OCI-LY1 (cell line): ENCODE measurements around the gene NSF.
"Not testable (repeated sequence)": the region's sequence is repeated elsewhere in the genome, so short reads cannot be mapped to it uniquely, and the experiment has no call there.

Source experiments
- EZH2 ChIP-seq: fragments of 200-600 bp; sonication (generic), shearing (Covaris generic); IDR thresholded peaks from 2 replicates; pipeline ENCODE4 v1.8.0; 2017; ENCODE audit warnings: borderline replicate concordance, mixed run types, mild to moderate bottlenecking, antibody characterized with exemption, low read length, moderate library complexity, mixed read lengths
- TF ChIP-seq, protein P1 (sequence below): fragments of 200-600 bp; sonication (generic), shearing (Covaris generic); IDR thresholded peaks from 2 replicates; pipeline ENCODE4 v1.5.1; 2017; ENCODE audit warnings: mild to moderate bottlenecking, antibody characterized with exemption, low read length, moderate library complexity, mixed read lengths

DNA sequence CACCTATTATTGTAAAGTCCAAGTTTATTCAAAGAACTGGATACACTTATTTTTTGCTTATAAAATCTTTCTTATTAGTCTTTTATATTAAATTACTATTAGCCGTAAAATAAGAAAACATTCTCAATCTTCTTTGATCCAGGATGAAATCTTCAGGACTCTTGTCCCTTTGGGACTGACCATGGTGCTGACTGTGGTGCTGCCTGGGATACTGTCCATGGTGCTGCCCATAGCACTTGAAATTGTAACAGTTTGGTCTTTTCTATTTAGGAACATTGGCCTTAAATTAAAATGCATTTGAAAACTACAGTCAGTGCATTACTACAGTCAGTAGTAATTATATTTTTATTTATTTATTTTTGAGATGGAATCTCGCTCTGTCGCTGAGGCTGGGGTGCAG, 41.7 kb downstream of the NSF start:
- TF ChIP-seq, protein P1, sequence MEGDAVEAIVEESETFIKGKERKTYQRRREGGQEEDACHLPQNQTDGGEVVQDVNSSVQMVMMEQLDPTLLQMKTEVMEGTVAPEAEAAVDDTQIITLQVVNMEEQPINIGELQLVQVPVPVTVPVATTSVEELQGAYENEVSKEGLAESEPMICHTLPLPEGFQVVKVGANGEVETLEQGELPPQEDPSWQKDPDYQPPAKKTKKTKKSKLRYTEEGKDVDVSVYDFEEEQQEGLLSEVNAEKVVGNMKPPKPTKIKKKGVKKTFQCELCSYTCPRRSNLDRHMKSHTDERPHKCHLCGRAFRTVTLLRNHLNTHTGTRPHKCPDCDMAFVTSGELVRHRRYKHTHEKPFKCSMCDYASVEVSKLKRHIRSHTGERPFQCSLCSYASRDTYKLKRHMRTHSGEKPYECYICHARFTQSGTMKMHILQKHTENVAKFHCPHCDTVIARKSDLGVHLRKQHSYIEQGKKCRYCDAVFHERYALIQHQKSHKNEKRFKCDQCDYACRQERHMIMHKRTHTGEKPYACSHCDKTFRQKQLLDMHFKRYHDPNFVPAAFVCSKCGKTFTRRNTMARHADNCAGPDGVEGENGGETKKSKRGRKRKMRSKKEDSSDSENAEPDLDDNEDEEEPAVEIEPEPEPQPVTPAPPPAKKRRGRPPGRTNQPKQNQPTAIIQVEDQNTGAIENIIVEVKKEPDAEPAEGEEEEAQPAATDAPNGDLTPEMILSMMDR: not testable (repeated sequence)
- TF ChIP-seq EZH2: not testable (repeated sequence)
